Activated CD8-positive, alpha-beta memory T cell treated with anti-CD3 and anti-CD28 coated beads for 48 hours (primary cell): ENCODE measurements around the gene P2RX6.
"Not testable (repeated sequence)": the region's sequence is repeated elsewhere in the genome, so short reads cannot be mapped to it uniquely, and the experiment has no call there.

Experiments
- DNase-seq, 3 experiments: peaks; one replicate each; pipeline ENCODE4 v3.0.0-alpha.2; 2020; ENCODE audit warnings: low read depth in 2 of 3, low spot score in 2 of 3

The P2RX6 gene

DNA sequence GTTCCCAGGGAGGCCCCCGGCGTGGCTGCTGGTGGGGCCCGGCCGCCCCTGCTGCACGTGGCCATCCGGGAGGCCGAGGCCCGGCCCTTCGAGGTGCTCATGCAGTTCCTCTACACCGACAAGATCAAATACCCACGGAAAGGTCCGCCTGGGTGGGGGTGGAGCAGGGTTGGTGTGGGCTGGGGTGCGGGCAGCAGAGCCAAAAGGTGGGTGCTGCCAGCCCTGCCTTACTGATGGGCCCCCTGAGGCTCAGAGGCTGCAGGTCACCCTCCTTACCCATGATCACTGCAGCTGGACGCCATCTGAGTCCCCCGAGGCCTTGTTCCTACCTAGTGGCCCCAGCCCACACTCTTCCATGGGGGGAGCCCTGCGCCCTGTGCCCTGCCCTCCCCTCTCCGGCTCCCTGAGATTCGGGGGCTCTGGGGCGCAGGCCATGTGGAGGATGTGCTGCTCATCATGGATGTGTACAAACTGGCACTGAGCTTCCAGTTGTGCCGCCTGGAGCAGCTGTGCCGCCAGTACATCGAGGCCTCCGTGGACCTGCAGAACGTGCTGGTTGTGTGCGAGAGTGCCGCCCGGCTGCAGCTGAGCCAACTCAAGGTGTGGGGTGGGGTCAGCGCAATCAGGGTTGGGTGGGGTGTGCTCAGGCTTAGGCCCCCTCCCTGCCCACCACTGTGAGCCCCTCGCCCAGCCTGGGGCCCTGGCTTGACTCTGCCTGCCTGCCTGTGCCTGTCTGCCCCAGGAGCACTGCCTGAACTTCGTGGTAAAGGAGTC, 20.6 kb upstream of the P2RX6 start:
- no peak for DNase-seq

DNA sequence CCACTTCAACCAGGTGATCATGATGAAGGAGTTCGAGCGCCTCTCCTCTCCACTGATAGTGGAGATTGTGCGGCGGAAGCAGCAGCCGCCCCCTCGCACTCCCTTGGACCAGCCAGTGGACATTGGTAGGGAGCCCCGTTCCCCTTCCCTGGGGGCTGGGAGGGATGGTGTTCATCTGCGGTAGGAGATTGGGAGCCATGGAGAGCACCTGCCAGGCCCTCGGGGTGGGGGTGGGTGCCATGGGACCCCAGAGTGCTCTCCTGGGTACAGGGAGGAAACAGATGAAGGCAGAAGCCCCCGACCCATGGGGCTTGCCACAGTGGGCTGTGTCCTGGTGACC, 20.1 kb upstream of the P2RX6 start:
- DNase-seq, result no peak

DNA sequence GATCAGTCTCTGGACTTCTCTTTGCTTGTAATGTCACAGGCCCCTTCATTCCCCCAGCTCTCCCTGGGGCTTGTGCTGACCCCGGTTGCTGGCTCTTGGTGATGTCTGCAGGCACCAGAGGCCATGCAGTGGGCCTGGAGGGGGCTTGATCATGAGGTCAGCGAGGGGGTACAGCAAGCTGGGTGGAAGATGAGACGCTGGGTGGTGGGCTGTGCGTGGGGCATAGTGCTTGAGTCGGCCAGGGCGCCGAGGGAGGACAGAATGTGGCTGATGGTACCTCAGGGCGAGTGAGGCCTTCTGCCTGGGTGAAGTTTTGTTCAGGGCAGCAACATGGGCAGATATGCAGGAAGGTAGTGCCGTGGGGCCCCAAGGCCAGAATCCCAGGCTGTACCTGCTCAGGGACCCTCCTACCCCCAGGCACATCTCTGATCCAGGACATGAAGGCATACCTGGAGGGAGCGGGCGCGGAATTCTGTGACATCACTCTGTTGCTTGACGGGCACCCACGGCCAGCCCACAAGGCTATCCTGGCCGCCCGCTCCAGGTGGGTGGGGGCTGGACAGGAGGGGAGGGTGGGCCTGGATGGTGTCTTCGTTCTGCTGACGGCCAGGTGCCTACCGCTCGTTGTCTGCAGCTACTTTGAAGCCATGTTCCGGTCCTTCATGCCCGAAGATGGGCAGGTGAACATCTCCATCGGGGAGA, 19.5 kb upstream of the P2RX6 start:
- no peak for DNase-seq

DNA sequence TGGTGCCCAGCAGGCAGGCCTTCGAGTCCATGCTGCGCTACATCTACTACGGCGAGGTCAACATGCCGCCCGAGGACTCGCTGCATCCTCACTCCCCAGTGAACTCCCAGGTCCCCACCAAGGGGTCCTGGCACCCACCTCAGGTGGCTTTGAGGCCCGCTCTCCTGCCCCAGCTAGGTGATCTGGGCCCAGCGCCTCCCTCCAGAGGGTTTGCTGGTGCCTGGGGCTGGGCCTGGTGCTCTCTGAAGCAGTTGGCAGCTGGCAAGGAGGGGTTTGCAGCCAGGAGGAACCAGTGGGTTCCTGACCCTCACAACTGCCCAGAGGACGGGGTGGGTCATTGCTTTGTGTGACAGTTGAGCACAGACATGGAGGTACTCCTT, 18.9 kb upstream of the P2RX6 start:
- DNase-seq, result no peak

DNA sequence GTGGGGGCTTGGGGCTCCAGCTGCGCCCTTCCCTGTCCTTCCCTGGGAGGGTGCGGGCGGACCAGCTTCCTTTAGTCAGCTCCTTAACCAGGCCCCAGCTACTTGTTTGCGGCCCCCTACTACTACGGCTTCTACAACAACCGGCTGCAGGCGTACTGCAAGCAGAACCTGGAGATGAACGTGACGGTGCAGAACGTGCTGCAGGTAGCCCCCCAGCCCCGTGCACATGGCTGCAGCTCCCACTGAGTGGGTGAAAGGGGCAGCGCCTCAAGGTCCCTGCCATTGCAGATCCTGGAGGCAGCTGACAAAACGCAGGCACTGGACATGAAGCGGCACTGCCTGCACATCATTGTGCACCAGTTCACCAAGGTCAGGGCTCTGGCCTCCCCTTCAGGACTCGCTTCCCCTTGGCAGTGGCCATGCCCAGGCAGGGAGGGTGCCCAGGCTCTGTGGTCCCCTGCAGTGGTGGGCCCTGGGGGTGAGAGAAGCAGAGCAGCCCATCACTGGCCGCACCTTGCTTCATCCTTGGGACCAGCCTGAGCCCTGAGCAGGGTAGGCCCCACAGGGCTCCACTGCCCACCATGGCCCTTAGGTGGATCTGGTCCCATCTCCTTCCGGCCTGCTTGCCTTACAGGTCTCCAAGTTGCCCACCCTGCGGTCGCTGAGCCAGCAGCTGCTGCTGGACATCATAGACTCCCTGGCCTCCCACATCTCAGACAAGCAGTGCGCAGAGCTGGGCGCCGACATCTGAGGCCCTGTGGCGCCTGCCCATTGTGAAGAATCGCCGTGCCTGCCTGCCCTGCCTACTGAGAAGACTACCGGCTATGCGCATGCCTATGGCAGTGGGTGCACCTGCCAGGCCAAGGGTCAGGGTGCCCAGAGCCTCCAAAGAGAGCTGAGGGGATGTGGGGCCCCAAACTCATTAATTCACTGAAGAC, 18.1 kb upstream of the P2RX6 start:
- no peak for DNase-seq

DNA sequence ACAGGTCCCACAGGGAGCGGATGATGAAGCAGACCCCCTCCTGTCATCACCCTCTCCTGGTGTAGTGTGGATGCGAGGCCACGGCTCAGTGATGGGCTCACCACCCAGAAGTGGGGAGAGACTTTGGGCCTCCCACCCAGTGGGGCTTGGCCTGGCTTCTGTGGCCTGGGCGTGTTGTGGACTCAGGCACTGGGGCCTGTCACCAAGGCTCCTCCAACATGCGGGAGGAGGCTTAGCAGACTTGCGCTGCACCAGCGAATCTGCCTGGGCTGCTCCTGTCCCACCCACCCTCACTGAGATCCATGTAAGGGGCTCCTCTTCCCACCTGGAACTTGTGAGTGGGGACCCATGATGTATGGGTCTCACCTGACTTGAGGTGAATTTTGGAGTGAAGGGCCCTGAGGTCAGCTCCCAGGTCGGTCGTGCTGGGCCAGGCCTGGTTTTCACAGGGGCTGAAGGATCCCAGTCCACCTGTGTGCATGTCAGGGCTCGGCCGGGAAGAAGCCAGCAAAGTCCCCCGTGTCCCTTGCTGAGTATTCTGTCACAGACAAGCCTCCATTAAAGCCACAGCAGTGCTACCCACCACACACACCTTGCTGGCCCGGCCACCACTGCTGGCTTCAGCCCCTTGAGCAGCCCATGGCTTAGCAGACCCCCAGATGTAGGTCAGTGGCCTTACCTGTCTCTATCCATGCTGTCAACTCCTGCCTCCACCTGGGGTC, 17.3 kb upstream of the P2RX6 start:
- no peak for DNase-seq

DNA sequence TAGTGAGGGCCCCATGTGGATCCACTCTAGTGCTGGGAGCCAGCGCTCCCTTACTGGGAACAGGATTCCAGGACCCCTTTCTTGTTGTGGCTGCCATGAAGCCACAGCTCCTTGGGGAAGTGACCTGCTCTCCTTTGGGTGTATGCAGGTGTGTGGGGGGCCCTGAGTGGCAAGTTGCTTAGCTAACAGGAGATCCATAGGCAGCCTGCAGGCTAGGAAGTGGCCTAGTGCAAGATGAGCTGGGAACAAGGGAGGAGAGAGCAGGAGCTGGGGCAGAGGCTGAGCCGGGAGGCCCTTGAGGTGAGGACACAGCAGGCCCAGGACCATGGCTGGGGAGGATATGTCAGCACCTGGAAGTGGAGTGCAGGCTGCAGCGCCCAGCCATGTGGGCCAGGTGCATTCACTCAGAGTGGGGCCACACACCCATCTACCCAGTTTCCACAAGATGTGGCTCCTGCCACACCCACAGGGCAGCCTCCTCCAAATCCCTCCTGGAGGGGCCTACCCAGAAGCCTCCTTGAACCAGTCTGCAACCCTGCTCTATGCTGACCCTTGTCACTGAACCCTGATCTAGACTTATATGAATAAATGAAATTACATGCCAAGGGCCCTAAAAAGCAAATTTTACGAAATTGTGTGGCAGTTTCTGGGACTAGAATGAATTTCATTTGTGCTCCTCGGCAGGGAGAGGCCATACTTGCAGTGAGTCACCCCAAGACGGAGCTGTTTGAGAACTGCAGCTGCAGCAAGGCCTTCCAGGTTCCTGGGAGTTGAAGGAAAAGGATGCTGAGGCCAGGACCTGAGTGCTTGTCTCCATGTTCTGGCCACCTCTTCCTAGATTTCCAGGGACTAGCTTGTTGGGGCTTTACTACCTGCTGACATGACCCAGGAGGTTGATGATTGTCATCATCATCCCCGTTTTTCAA, 16.3 kb upstream of the P2RX6 start:
- no peak for DNase-seq

DNA sequence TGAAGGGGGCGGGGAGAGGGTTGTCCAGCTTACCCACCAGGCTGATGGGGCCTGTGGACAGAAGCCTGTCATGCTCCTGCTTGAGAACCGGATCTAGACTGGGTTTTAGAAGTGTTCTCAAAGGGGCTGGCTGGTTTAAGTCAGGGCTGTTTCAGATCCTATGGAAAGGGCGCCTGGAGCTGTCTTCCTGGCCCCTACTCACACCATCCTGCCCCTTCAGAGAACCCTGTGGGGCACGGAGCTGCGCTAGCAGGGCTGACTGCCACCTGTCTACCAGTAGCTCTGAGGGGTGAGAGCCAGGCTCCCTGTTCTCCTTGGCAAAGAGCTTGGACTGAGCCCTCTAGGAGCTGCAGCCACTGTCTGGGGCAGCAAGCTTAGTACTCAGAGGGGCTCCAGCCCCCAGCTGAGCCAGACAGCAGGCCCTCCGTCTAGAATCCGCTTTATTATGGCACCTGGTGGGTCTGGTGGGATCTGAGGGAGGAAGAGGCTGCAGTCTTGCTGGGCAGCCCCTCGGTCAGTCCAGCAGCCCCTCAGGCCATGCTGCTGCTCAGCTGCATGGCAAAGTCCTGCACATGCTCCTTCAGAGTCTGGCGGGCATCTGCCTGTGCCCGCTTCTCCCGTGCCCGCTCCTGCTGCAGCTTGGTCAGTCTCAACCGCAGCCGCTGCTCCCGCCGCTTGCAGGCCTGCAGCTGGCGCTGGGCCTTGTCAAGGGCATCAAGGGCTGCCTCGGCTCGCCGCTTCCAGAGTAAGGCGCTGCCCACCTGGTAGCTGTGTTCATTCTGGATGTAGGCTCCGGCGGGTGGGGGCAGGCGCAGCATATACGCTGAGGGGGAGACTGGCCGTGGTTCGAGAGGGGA, 15.4 kb upstream of the P2RX6 start:
- no peak for DNase-seq

DNA sequence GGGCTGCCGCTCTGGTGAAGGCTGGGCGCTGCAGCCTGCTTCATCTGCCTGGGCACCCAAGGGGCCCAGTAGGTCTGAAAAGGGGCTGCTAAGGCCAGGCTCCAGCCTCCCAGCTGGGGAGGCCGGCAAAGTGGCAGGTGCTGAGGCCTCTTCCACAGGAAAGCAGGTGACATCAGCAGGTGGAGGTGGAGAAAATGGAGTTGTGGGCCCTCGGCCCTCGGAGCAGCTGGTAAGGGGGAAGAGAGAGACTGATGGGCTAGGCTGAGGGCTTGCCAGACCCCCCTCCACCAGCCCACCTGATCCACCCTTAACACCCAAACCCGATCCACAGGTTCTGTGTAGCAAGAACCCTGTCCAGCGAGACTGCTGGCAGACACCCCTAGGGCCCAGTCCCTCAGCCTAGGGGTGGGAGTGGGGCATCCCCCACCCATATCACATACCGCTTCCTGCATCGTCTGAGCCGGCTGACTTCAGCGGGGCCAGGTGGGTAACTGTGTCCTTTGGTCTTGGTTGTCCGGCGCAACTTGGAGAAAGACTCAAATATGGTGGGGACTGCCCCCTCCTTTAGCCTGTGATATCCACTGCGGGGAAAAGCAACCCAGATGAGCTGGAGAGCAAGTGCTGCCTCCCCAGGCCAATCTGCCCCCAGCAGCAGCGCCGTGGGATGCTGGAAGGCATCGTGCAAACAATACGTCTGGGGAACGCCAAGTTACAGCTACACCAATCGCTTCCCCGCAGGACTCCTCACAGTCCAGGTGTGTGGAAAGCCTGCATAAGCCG, 14.6 kb upstream of the P2RX6 start:
- DNase-seq, result no peak

DNA sequence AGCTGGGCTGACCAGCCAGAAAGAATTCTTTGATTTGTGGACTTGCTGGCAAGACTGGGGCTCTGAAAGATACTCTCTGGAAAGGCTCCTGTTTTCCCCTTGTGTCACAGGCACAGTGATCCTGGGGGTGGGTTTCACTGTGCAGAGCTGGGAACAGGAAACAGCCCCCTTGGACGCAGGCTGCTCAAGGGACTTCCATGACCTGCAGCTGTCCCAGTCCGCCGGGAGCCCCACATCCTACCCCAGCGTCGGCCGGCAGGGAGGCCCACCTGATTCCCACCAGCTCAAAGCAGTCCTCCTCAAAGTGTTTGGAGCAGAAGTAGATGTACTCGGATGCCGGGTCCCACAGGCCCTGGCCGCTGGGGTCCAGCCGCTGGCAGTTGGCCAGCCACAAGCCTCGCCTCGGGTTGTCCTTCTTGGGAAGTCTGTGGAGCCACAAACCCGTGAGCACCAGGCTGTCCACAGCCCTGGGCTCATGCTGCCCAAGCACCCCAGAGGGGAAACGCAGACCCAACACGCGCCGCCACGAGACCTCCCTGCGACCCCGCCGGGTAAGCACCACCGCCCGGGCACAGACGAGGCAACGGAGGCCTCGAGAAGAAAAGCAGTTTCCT, 13.9 kb upstream of the P2RX6 start:
- no peak for DNase-seq

DNA sequence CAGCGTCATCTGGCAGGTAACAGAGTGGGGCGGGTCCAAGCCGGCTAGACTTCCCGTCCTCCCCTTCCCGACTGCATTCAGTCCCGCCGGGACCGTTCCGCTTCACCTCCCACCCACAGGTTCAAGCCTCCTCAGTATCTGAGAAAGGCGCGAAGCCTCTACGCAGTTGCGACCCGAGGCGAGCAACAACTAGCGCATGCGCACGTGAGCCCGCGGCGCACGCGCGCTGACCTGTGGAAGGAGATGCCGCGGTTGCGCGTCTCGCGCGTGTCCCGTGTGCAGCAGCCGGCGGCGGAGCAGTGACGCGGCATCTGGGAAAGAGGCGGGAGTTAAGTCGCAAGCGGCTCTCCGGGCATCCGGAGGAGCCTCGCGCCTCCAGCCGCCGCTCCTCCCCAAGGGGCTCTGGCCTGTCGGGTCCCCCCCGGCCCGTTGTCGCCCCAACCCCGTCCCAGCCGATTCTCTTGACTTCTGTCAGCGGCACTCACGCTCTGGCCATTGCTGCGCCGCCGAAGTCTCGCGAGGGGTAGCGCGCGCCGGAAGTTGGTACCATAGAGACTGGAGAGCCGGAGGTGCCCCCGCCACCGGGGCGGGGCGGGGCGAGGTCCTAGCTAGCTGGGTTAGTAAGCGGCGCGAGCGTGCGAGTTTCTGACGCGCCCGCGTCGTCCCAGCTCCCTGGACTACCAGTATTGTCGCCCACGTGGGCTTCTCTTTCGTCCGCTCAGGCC, 13.2 kb upstream of the P2RX6 start, which contains the start of gene THAP7:
TSS of gene THAP7 (minus strand) at position 518 of the 725 bp plus-strand sequence. CDS start at position 311, 207 bp downstream.
- peak; percentile 90 to 92 (median 90) for DNase-seq

DNA sequence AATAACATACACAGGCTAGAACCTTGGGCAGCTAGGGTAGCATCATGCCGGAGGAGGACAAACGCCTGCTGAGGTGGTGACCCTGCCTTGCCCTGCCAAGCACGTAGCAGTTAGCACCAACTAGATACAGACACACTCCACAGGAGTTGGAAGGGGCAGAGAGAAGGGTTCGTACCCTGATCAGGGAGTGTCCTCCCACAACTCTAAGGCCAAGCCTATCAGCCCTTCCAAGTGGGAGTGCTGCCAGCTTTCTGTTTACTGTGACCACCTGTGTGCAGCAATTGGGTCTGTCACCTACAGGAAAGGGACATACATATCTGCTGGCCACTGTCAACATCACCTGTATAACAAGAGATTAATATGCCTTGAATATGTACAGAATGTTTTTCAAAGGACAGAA, 11.2 kb upstream of the P2RX6 start:
- no peak for DNase-seq

DNA sequence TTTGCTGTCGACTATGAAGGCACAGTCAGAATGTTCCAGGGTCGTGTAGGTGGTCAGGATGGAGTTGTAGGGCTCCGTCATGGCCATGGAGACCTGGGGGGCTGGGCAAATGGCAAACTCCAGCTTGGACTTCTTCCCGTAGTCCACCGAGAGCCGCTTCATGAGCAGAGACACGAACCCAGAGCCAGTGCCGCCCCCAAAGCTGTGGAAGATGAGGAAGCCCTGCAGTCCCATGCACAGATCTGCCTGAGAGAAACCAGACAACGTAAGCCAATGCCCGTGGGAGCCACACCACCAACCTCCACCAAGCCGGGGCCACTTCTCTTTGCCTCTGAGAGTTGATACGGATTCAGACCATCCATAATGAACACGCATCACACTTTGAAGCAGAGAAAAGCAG, 5.8 kb upstream of the P2RX6 start:
- not testable (repeated sequence) for DNase-seq

DNA sequence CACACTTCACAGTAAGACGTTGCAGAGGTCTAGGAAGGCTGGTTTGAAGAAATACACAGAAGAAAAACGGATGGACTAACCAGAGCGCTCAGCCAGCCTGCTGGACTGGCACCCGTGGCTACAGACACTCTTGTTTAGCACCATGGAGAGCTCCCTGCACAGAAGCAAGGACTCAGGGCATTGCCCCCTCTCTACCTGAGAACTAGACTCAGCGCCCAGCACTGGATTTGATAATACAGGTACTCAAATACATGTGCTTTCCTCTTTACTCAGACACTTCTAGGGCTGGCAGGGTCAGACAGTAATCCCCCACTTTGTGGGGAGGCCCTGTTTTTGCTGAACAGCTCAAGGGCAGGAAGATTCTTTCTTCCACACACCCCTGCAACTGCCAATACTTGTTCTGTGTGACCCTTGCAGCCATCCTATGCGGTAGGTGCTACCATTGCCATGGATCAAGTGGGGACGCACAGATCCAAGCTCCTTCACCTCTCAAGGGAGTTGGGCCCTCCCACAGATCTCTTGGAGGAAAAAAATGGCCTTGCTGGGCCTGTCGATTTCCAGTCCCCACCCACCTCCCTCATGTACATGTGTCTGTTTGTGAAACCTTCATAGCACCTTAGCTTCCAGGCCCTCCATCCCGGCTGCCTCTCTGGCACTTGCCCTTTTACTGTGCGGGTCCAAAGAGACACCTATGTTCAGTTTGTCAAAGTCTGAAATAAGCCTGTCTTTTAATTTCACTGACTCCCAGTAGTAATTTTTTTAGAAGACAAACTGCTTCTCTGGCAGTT, 5.1 kb upstream of the P2RX6 start:
- no peak for DNase-seq

DNA sequence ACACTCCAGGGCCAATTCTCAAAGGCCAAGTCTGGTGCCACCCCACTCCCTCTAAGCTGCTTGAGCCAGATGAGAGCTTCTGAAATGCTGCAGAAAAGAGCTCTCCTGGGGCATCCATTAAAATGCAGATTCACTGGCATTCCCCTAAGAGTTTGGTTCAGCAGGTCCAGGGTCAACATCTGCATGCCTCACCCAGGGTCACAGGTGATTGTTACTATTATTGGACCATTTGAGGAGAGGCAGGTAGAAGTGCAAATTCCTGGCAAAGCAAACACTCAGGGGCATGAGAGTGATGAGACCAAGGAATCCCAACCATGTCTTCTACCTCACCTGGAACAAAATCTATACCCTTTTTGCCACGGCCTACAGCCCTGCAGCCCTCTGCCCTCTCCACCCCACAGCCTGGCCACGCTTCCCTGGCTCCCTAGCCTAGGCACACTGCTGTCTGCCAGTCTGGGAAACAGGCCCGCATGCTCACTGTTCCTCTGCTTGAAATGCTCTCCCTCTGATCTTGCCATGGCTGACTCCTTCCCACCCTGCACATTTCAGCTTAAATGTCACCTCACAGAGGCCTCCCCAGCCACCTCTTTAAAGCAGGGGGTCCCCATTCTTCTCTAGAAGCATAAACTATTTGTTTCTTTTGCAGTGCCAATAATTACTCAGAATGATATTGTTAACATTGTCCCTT, 4.4 kb upstream of the P2RX6 start:
- DNase-seq, result no peak
